WERI-Rb-1 (cell line): ENCODE measurements around the gene PRPS2.

ENCODE experiments used
- DNase-seq: peaks from one replicate; pipeline ENCODE4 v3.0.0-alpha.2; 2020
- H3K27ac ChIP-seq: fragments of 250-450 bp; sonication (Bioruptor Pico); 2 replicates; pipeline ENCODE4 v1.5.1; 2020; ENCODE audit warnings: mild to moderate bottlenecking, moderate library complexity
- H3K27me3 ChIP-seq: fragments of 250-450 bp; sonication (Bioruptor Pico); 2 replicates; pipeline ENCODE4 v1.5.1; 2021; ENCODE audit warnings: mild to moderate bottlenecking, low read depth, moderate library complexity; ENCODE audit not compliant: insufficient read depth, severe bottlenecking
- H3K36me3 ChIP-seq: fragments of 250-450 bp; sonication (Bioruptor Pico); 2 replicates; pipeline ENCODE4 v1.5.1; 2020; ENCODE audit warnings: mild to moderate bottlenecking, moderate library complexity
- H3K4me3 ChIP-seq: 2 replicates; pipeline ENCODE4 v1.5.1; 2011; ENCODE audit warnings: low read depth, mild to moderate bottlenecking, control low read depth, low read length
- H3K9me3 ChIP-seq: fragments of 250-450 bp; sonication (Bioruptor Pico); 2 replicates; pipeline ENCODE4 v1.5.1; 2021; ENCODE audit warnings: mild to moderate bottlenecking, moderate library complexity; ENCODE audit not compliant: severe bottlenecking
- TF ChIP-seq, protein P1 (sequence below): IDR thresholded peaks from 2 replicates; pipeline ENCODE4 v1.5.1; 2011; ENCODE audit warnings: low read depth, mild to moderate bottlenecking, control low read depth, inconsistent platforms, low read length

PRPS2 gene

DNA sequence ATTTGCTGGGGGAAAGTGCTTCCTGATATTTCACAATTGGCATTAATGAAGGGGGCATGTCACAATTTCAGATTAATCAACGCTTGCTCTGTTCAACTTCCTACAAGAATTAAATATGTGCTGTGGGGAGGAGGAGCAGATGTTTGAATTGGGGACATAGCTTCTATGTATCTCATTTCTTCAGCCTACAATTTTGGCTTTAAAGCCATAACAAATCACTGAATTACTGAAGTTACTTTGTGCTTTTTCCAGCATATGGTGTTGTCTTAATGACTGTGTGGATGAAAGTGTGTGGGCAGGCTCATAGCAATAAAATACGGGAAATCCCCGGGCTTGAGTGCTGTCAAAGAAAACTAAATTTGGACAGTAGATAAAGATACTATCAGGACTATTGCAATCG, 76.5 kb downstream of the PRPS2 start:
- H3K27ac ChIP-seq = no peak overlapping the region
- no peak overlapping the region for H3K4me3 ChIP-seq
- no peak for DNase-seq

DNA sequence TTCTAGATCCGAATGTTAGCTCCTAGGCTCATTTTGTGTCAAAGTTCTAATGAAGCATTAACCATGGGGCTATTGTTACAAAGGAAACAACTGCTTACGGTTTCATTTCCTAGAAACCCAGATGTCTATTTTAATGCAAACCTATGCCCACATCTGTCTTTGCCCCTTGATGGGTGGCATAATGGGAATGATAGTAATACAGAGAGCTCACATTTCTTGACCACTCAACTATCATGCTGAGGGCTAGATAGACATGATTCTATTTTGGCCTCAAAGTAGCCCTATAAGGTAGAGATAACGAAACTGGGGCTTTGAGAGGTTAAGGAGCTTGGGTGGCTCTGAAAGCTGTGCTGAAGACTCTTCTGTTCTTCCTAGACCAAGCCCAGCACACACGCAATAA, 77.5 kb downstream of the PRPS2 start:
- TF ChIP-seq, protein P1, sequence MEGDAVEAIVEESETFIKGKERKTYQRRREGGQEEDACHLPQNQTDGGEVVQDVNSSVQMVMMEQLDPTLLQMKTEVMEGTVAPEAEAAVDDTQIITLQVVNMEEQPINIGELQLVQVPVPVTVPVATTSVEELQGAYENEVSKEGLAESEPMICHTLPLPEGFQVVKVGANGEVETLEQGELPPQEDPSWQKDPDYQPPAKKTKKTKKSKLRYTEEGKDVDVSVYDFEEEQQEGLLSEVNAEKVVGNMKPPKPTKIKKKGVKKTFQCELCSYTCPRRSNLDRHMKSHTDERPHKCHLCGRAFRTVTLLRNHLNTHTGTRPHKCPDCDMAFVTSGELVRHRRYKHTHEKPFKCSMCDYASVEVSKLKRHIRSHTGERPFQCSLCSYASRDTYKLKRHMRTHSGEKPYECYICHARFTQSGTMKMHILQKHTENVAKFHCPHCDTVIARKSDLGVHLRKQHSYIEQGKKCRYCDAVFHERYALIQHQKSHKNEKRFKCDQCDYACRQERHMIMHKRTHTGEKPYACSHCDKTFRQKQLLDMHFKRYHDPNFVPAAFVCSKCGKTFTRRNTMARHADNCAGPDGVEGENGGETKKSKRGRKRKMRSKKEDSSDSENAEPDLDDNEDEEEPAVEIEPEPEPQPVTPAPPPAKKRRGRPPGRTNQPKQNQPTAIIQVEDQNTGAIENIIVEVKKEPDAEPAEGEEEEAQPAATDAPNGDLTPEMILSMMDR = no peak
- Histone ChIP-seq H3K4me3 (no peak overlapping the region), H3K27ac (no peak overlapping the region), H3K9me3 (peaks cover 4% of the 10 kb centered on the region), H3K27me3 (peaks cover 84% of the 10 kb centered on the region), H3K36me3 (no peaks in the 10 kb centered on the region)
- no peak for DNase-seq

More for the DNA sequence above, 76.5 kb downstream of the PRPS2 start:
- Histone ChIP-seq H3K9me3 (peaks cover 4% of the 10 kb centered on the region), H3K27me3 (peaks cover 76% of the 10 kb centered on the region), H3K36me3 (no peaks in the 10 kb centered on the region)
- TF ChIP-seq, protein P1 = no peak

DNA sequence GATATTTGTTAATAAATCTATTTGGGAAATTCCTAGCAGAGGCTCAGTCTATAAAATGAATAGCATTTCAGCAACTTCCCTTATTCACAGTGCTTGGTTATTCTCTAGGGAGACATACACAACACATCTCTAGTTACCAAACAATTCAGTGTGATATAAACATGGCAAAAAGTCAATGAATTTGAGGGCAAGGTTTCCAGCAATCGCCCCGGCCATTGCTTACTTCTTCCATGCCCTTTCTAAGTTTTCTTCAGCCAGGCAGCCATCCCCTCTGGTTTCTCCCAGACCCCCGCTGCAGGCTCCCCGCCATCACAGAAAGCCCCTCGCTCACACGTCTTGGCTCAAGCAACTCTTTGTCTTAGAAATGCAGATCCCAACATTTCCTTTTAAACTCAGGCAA, 80.0 kb downstream of the PRPS2 start:
- TF ChIP-seq, protein P1 = no peak
- H3K36me3 ChIP-seq = no peaks in the 10 kb centered on the region
- H3K4me3 ChIP-seq = no peak overlapping the region
- H3K9me3 ChIP-seq = no peaks in the 10 kb centered on the region
- no peak overlapping the region for H3K27ac ChIP-seq
- no peak for DNase-seq
- H3K27me3 ChIP-seq = peaks cover 92% of the 10 kb centered on the region

DNA sequence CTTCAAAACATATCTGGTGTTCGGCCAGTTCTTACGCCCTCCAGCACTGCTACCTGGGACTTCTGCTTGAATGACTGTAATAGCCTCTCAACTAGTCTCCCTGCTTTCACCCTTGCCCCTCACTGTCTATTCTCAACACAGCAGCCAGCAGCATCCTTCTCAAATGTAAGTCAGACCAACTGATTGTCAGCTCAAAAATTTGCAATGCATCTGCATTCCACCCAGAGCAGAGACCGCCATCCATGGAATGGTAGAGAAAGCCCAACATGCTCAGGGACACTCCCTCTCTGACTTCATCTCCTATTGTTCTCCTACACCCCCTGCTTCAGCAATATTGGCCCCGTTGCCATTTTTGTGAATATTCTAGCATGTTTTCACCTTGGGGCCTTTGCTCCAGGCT, 81.5 kb downstream of the PRPS2 start:
- H3K9me3 ChIP-seq = no peaks in the 10 kb centered on the region
- no peak overlapping the region for H3K4me3 ChIP-seq
- H3K27me3 ChIP-seq = peaks cover 90% of the 10 kb centered on the region
- no peak for DNase-seq
- TF ChIP-seq, protein P1 = no peak
- no peaks in the 10 kb centered on the region for H3K36me3 ChIP-seq
- H3K27ac ChIP-seq = no peak overlapping the region
